ENCODE data around the gene ASTN2.

DNA sequence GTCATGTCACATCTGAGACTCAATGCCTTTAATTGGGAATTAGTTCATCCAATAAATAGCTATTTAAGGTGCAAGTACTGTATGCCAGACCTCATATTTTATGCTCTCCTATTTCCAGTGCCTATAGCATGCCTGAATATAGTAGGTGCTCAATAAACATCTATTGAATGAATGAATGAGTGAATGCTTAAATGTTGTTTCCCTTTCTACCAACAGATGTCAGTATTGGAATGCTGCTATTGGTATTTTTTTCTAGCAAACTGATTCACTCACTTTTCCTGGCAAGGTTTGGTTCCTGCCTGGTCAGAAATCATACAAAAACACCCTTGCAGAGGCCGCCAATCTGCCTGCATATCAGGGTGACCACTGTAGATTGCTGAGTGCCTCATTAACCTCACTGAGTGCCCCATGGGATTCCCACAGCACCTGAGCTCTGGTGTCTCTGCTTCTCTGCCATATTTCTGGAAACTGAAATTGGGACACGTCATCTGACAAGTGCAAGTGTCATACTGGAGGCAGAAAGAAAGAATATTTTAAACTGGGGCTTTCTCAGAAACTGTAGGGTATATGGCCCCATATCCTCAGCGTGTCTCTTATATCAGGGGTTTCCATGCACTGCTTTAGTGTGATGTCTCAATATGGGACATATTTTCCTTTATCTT is 368.1 kb downstream of the ASTN2 start:
- no peak for TF ChIP-seq POLR2A (IDR thresholded peaks at IDR 0.05; ENCODE audit: low read length)
- no peak for TF ChIP-seq GATA1 (IDR thresholded peaks at IDR 0.05; ENCODE audit: low read depth, low read length)

Data from erythroblast (primary cell).